GM10248 (cell line): ENCODE data around the gene TFB1M.
"Not testable (repeated sequence)": the region's sequence is repeated elsewhere in the genome, so short reads cannot be mapped to it uniquely, and the experiment has no call there.

Source experiments
- CTCF ChIA-PET: fragments of 300-600 bp; sonication (Branson Sonifier 250); formaldehyde crosslinking; extraction: SDS; loops from one replicate; lab custom pipeline; 2021; ENCODE audit warnings: antibody characterized with exemption; lab: Yijun Ruan, JAX
- POLR2A ChIA-PET: fragments of 350-650 bp; sonication (Branson Sonifier 250); formaldehyde crosslinking; extraction: SDS; loops from one replicate; lab custom pipeline; 2020; ENCODE audit warnings: antibody characterized with exemption; lab: Yijun Ruan, JAX
- DNase-seq: peaks from one replicate; pipeline ENCODE4 v3.0.0; 2012; ENCODE audit errors: extremely low spot score
- TF ChIP-seq, protein P1 (sequence below): IDR thresholded peaks from 2 replicates; pipeline ENCODE4 v1.5.1; 2012; ENCODE audit warnings: mild to moderate bottlenecking, low read depth; ENCODE audit errors: extremely low read depth, missing control alignments, control extremely low read depth

TFB1M gene

DNA sequence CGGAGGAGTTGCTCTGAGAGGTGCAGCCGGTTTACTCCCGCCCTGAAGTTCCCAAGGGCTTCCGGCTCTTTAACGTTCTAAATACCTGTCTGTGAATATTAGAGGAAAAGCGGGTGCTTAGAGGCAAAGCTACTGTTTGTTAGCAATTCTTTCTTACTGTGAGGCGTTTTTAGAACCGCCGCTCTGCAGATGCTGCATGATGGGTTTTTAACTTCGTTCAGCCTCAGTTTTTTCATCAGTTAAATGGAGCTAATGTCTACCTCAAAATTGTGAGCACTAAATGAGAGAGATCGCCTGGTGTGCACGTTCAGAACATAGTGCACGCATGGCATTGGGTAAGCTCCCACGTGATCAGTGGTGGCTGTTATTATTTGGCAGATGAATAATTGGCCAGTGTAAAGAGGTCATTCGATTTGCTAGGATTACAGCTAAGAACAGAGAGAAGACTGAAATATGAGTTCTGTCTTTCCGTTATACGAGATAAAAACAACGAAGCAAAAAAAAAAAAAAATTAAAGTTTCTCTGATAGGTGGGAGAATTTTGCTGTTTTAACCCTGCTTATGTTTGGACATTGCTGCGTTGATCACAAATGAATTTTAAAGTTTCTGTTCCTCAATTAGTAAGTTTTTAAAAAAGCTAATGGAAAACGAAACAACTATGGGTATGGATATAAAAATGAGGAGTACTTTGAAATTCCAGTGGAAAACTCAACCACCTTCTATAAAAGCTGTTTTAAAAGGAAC, 660 bp upstream of the TFB1M start:
- peak; percentile 31 for DNase-seq
- ChIA-PET POLR2A (interaction anchor here (0.6 to 1.1 kb wide), 5 partner anchors 16 to 960 kb away, joined by 3 to 5 read pairs (median 4); no protein-coding TSS in a partner anchor), CTCF (interaction anchor here (0.9 to 3.0 kb wide), 8 partner anchors 11 to 1960 kb away, joined by 3 to 20 read pairs (median 4); no protein-coding TSS in a partner anchor)
- TF ChIP-seq, protein P1, sequence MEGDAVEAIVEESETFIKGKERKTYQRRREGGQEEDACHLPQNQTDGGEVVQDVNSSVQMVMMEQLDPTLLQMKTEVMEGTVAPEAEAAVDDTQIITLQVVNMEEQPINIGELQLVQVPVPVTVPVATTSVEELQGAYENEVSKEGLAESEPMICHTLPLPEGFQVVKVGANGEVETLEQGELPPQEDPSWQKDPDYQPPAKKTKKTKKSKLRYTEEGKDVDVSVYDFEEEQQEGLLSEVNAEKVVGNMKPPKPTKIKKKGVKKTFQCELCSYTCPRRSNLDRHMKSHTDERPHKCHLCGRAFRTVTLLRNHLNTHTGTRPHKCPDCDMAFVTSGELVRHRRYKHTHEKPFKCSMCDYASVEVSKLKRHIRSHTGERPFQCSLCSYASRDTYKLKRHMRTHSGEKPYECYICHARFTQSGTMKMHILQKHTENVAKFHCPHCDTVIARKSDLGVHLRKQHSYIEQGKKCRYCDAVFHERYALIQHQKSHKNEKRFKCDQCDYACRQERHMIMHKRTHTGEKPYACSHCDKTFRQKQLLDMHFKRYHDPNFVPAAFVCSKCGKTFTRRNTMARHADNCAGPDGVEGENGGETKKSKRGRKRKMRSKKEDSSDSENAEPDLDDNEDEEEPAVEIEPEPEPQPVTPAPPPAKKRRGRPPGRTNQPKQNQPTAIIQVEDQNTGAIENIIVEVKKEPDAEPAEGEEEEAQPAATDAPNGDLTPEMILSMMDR = no peak

GRCh38 chr6:155313602-155314091, 637 bp downstream of the TFB1M start:
- DNase-seq = no peak
- CTCF ChIA-PET = interaction anchor here (1.0 to 2.9 kb wide), 2 partner anchors 11 to 638 kb away, joined by 4 to 9 read pairs; no protein-coding TSS in a partner anchor
- POLR2A ChIA-PET = no interaction called here
- TF ChIP-seq, protein P1 = no peak

- POLR2A ChIA-PET = interaction anchor here (0.5 kb wide), 1 partner anchor 24 kb away, joined by 3 read pairs; no protein-coding TSS in a partner anchor
These were observed 1.3 kb downstream of the TFB1M start for GRCh38 chr6:155312950-155313349.

DNA sequence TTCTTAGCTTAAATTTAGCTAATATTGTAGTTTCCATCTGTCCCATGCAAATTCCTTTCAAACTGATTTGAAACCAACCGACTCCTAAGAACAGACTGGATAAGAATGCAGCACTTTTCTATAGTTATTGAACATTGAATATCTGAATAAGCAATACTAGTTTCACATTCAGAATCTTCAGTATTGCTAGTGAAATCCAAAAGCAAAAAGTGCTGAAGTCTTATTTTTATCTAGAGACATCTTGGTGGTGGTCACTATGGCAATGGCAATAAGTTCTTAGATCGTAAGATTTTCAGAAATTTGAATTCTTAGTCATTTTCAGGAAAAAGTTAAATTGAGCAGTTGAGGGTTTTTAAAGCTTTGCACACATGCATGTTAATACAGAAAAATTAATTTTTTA, 2.7 kb downstream of the TFB1M start:
- DNase-seq = no peak
- TF ChIP-seq, protein P1 = no peak
- CTCF ChIA-PET = interaction anchor here (1.3 to 2.9 kb wide), 4 partner anchors 9 to 128 kb away, joined by 3 to 11 read pairs (median 8); no protein-coding TSS in a partner anchor
- POLR2A ChIA-PET = no interaction called here

More at GRCh38 chr6:155312950-155313349, 1.3 kb downstream of the TFB1M start:
- CTCF ChIA-PET = interaction anchor here (1.6 to 2.9 kb wide), 3 partner anchors 10 to 14 kb away, joined by 6 to 11 read pairs (median 9); no protein-coding TSS in a partner anchor
- DNase-seq = not testable (repeated sequence)

- DNase-seq = no peak
- CTCF ChIA-PET = interaction anchor here (1.3 to 2.9 kb wide), 4 partner anchors 8 to 128 kb away, joined by 3 to 11 read pairs (median 8); no protein-coding TSS in a partner anchor
- POLR2A ChIA-PET = no interaction called here
- TF ChIP-seq, protein P1 = no peak
These were observed 3.2 kb downstream of the TFB1M start for GRCh38 chr6:155311086-155311485.

GRCh38 chr6:155310596-155310995, 3.7 kb downstream of the TFB1M start:
- TF ChIP-seq, protein P1 = no peak
- ChIA-PET CTCF (interaction anchor here (0.7 to 2.9 kb wide), 5 partner anchors 8 to 139 kb away, joined by 3 to 11 read pairs (median 4); no protein-coding TSS in a partner anchor), POLR2A (no interaction called here)
- DNase-seq = no peak
